Measurements from ENCODE around the gene CARS1. TPM values are rescaled to one million over a fixed set of nuclear protein-coding genes. Genes with fewer than 3 reads are reported as not detected.

CARS1 gene
- total RNA-seq, 1 donor from 2014 or later: 39.4 TPM

DNA sequence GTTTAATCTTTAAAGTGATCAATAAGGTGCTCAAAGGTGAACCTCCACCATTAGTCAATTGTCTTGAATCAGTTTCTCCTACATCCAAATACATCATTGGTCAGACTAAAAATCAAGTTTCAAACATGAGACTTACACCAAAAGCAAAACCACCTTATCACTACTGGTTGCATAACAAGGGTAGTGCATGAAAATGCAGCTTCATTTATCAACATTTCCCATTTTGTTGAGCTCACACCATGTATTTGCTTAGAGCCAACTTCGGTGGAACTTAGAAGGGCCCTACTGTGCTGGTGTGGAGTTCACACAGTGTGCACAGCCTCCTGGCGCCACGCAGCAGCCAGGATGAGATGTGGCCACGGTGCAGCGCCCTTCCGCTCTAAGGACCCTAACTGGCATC, 104.9 kb downstream of the CARS1 start:
- no peak for ATAC-seq

DNA sequence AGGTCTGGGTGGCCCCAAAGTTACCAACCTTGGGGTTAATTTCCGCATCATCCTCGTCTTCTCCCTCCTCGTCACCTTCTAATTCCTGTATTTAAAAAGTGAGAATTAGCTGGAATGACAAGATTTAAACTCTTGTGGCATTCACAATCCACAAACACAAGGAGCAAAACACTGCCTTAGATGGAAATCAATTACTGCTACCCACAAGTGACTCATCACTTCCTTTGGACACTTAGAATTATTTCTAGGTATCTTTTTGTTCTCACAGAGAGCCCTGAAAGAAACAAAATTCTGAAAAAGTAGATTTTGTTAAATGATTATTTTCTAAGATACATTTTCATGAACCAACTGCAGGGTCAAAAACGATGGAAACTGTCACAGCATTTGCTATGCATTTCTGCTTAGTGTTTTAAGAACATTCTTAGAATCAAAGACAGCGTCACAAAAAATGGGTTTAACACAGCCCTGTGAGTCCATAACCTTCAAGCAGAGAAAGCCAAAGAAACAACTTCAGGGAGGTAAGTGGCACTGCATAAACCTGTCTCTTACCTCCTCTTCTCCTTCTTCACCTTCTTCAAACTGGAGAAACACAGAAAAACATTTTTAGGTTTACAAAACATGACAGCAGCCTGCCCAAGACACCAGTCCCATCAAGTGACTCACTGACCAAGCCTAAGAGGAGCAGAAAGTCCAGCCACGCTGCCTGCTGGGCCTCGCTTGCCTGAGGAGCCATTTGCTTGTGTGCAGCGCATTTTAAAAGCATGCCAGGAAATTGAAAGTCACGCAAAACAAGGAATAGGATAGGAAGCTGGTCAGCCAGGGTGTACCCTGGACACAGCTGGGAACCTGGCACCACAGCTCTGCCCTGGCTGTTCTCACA, 105.8 kb downstream of the CARS1 start:
- ATAC-seq: no peak

Other genes with a start within 250 kb of the CARS1 start
- gene CDKN1C, start 171.6 kb downstream of the CARS1 start, total RNA-seq: 3.5 TPM
- 45.0 TPM for gene PHLDA2, start 128.0 kb downstream of the CARS1 start, total RNA-seq
- 113 TPM for gene NAP1L4, start 65.1 kb downstream of the CARS1 start, total RNA-seq
- gene OSBPL5, start 107.9 kb upstream of the CARS1 start, total RNA-seq: 13.4 TPM
- gene MRGPRG, start 161.4 kb upstream of the CARS1 start, total RNA-seq: not detected
- gene MRGPRE, start 175.0 kb upstream of the CARS1 start, total RNA-seq: not detected

Data from esophagus mucosa (tissue), 1 donor.